SK-N-DZ (cell line): ENCODE data around the gene TIMM44.
"Not testable (repeated sequence)": the region's sequence is repeated elsewhere in the genome, so short reads cannot be mapped to it uniquely, and the experiment has no call there.

Experiments used
- DNase-seq: peaks from one replicate; pipeline ENCODE4 v3.0.0-alpha.2; 2015; ENCODE audit warnings: low spot score

TIMM44 gene

GRCh38 chr19:7900931-7901330 lies 42.5 kb downstream of the TIMM44 start:
- DNase-seq, result no peak

GRCh38 chr19:7900401-7900870 lies 43.0 kb downstream of the TIMM44 start:
- no peak for DNase-seq

DNA sequence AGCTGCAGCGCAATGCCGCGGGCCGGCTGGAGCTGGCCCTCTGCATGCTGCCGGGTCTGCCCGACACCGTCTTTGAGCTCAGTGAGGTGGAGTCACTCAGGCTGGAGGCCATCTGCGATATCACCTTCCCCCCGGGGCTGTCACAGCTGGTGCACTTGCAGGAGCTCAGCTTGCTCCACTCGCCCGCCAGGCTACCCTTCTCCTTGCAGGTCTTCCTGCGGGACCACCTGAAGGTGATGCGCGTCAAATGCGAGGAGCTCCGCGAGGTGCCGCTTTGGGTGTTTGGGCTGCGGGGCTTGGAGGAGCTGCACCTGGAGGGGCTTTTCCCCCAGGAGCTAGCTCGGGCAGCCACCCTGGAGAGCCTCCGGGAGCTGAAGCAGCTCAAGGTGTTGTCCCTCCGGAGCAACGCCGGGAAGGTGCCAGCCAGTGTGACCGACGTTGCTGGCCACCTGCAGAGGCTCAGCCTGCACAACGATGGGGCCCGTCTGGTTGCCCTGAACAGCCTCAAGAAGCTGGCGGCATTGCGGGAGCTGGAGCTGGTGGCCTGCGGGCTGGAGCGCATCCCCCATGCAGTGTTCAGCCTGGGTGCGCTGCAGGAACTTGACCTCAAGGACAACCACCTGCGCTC lies 43.6 kb downstream of the TIMM44 start:
- DNase-seq, result no peak

DNA sequence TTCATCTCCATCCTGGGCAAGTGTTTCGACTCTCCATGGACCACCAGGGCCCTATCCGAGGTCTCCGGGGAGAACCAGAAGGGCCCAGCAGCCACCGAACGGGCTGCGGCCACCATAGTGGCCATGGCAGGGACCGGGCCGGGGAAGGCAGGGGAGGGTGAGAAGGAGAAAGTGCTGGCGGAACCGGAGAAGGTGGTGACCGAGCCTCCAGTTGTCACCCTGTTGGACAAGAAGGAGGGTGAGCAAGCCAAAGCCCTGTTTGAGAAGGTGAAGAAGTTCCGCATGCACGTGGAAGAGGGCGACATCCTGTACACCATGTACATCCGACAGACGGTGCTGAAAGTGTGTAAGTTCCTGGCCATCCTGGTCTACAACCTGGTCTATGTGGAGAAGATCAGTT lies 44.5 kb downstream of the TIMM44 start:
- no peak for DNase-seq

GRCh38 chr19:7897292-7897691 lies 46.2 kb downstream of the TIMM44 start:
- DNase-seq, result no peak

GRCh38 chr19:7895565-7895964 lies 47.9 kb downstream of the TIMM44 start:
- DNase-seq, result no peak

GRCh38 chr19:7894612-7895309 lies 48.7 kb downstream of the TIMM44 start:
- DNase-seq, result no peak

DNA sequence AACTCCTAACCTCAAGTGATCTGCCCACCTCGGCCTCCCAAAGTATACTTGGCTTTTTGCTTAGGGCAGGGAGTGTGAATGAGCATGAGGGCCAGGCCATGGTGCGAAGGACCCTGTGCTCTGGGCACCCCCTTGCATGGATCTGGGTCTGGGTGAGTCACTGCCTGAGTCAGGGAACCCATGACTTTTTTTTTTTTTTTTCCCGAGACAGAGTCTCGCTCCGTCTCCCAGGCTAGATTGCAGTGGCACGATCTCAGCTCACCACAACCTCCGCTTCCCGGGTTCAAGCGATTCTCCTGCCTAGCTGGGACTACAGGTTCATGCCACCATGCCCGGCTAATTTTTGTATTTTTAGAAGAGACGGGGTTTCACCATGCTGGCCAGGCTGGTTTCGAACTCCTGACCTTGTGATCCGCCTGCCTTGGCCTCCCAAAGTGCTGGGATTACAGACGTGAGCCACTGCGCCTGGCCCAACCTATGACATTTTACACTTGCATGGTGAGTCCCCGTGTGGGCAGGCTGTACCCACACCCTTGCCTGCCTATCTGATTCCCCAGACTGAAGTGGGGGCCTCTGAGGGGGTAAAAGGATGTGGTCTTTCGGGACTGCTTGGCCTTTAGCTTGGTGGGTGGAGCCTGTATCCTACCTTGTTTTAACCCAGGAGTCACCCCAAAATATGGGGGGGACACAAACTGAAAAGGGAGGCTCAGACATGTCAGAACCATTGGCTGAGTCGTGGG lies 49.9 kb downstream of the TIMM44 start:
- not testable (repeated sequence) for DNase-seq

DNA sequence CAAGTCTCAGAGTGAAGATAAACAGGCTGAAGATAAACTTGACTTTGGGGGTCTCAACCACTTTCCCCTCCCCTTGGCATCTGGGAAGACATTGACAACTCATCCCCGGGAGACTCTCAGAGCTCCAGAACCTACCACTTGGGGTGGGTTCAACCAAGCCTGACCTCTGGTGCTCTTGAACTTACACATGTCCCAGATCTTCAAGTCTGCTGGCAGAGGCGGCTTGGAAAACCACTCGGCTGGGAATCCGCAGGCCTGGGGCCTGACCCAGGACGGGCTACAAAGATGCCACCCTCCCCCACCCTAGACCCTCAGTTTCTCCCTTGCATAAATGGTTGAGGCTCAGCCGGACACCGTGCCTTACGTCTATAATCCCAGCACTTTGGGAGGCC lies 54.6 kb downstream of the TIMM44 start:
- DNase-seq, result no peak

DNA sequence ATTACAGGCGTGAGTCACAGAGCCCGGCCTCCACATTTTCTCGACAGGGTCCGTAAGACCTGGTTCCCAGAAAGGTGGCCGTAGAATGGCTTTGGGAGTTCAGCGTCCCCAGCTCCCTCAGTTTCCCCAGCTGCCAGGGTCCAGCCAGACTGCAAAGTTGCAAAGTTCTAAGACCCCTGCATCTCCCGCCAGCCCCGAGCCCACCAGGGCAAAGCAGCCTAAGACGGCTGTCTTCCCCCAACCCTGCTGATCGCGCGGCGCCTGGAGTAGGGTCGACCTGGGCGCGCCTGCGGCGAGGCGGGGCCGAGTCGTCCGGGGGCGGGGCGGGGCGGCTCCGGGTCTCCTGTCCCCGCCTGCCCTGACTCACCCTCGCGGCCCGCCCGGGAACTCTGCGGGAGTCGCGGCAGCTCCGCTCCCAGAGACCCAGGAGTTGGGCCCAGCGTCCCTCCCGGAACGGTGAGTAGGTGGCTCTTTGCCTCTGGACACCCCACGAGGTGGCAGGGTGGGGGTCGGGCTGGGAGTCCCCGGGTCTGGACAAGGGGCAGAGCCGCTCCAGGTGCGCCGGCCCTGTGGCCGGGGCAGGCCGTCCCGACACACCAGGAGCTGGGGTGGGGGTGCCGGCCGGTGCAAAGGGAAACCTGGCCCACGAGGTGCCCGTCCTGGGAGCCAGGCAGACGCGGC lies 55.2 kb downstream of the TIMM44 start, which contains the start of gene LRRC8E:
Gene LRRC8E (plus strand): TSS at position 366 of the 681 bp plus-strand sequence. CDS start 7,094 bp downstream, outside the sequence.
- no peak for DNase-seq

DNA sequence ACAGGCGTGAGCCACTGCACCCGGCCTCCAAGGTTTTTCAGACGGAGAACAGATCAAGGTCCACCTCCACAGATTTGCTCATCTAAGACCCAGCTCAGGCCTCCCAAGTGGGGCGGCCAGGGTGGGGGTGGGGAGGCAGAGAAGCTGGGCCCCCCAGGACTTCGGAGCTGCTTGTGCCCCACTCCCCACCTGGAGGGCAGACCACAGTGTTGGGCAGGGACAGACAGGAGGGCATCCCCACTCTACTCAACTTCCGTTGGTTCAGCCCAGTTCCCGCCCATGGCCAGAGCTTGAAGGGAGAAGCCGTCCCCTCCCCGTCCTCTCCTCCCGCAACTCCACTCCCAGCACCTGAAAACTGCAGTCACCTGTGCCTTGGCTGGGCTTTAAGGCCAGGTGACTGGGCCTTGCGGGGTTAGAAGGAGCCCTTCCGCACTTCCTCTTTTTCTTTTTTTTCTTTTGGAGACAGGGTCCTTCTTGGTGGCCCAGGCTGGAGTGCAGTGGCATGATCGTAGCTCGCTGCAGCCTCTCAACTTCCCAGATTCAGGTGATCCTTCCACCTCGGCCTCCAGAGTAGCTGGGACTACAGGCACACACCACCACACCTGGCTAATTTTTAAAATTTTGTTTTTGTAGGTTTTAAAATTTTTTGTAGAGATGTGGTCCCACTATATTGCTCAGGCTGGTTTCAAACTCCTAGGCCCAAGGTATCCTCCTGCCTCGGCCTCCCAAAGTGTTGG lies 55.9 kb downstream of the TIMM44 start:
- DNase-seq, result no peak

DNA sequence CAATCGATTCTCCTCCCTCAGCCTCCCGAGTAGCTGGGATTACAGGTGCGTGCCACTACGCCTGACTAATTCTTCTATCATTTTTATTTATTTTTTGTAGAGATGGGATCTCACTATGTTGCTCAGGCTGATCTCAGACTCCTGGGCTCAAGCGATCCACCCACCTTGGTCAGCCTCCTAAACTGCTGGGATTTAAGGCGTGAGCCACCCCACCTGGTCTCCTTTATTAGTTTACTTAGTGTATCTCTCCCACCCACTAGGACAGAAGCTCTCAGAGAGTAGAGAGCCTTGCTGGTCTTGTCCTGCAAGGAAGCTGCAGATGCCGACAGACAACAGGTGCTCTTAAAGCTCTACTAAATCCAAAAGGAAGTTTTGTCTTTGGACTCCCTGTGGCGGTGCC lies 57.6 kb downstream of the TIMM44 start:
- no peak for DNase-seq

GRCh38 chr19:7883796-7884570 lies 59.5 kb downstream of the TIMM44 start:
- no peak for DNase-seq

DNA sequence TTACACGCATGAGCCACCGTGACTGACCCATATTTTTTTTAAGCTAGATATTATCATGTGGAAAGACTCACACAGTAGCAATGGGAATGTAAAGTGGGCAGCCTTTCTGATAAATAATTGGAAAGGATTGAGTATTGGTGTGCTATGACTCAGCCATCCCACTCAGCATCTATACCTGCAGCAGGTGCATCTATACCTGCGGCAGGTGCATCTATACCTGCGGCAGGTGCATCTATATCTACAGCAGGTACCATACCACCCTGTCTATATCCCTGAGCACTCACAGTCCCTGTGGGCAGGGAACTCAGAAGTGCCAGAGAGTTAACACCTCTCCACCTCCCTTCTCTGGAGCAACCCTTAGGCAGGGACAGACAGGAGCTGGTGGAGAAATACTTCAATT lies 60.4 kb downstream of the TIMM44 start:
- no peak for DNase-seq

DNA sequence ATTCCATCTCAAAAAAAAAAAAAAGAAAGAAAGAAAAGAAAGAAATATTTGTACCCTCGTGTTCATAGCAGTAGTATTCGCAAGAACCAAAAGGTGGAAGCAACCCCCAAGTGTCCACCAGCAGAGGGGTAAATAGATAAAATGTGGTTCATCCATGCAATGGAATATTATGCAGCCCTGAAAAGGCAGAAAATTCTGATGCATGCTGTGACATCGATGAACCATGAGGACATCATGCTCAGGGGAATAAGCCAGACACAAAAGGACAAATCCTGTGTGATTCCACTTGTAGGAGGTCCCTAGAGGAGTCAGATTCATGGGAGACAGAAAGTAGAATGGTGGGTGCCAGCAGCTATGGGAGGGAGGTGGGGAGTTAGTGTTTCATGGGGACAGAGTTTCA lies 61.6 kb downstream of the TIMM44 start:
- DNase-seq, result no peak

DNA sequence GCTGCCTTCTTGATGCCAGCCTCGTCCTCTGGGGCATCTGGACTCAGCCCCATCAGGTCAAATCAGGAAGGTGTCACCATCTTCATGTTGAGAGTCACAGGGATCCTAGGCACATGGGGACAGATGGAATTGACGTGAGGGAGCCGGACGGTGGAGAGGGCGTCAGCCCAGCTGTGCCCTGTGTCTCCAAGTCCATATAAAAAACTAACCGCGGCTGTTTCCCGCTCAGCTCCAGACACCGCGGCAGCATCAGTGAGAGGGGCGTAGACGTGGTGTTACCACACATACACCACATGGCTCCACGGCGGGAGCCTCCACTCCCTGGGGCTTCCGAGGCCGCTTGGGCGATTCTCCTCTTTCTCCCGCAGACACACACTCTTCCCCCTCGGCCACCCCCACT lies 63.6 kb downstream of the TIMM44 start:
- DNase-seq, result no peak

GRCh38 chr19:7879111-7879807 lies 64.2 kb downstream of the TIMM44 start:
- DNase-seq, result no peak

DNA sequence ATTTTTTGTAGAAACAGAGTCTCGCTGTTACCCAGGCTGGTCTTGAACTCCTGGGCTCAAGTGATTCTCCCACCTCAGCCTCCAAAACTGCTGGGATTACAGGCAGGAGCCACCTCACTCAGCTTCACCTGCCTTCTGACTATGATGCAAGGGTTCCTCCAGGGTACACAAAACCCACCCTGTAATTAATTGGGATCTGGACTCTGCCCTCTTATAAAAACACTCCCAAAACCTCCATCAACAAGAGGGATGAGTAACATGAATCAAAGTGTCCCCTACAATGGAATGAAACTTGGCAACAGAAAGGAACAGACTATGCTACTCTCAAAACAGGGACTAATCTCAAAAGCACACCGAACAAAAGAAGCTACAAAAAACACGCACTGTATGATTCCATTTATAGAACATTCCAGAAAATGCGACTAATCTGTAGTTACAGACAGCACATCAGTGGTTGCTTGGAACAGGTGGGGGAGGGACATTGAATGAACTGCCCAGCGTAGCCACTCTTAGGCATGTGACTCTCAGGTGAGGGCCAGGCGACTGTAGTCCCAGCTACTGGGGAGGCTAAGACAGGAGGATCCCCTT lies 66.1 kb downstream of the TIMM44 start:
- no peak for DNase-seq
